Ovary (tissue), 9 donors: Measurements from ENCODE around the gene KPNA4. TPM values are rescaled to one million over a fixed set of nuclear protein-coding genes. Genes with fewer than 3 reads are reported as not detected.

Source experiments
- DNase-seq, 5 donors: peaks; one replicate each; pipeline ENCODE4 v3.0.0-alpha.2; 2019 to 2020
- H3K27ac ChIP-seq, 2 donors: fragments of 200-600 bp; one replicate each; pipeline versions ENCODE4 v1.5.1 to v1.8.0; 2019 to 2022
- H3K27me3 ChIP-seq: fragments of 200-600 bp; one replicate; pipeline ENCODE4 v1.8.0; 2022
- H3K36me3 ChIP-seq: fragments of 200-600 bp; sonication (generic); one replicate; pipeline ENCODE4 v1.5.1; 2019
- H3K4me1 ChIP-seq: one replicate; pipeline ENCODE4 v1.8.1; 2013; ENCODE audit warnings: mild to moderate bottlenecking, moderate library complexity; ENCODE audit not compliant: insufficient read depth
- H3K4me3 ChIP-seq: fragments of 200-600 bp; sonication (generic); one replicate; pipeline ENCODE4 v1.5.1; 2017
- H3K9me3 ChIP-seq, 2 donors: fragments of 200-600 bp in 1 of 2; sonication (generic) in 1 of 2; one replicate each; pipeline versions ENCODE4 v1.5.1 to v1.8.1; 2013 to 2019; ENCODE audit warnings: mild to moderate bottlenecking in 1 of 2, moderate library complexity in 1 of 2
- EP300 ChIP-seq: sonication (generic); formaldehyde crosslinking; IDR thresholded peaks from one replicate; pipeline ENCODE4 v1.6.1; 2017; ENCODE audit warnings: antibody characterized with exemption
- POLR2A ChIP-seq: fragments of 450-650 bp; IDR thresholded peaks from one replicate; pipeline ENCODE4 v1.6.1; 2017; ENCODE audit warnings: antibody characterized with exemption, mild to moderate bottlenecking, moderate library complexity
- WGBS, 3 donors: extraction: QIAGEN DNeasy Blood & Tissue Kit in 1 of 3; methylation state at CpG; one replicate each; pipeline versions ENCODE4 v1.1.5 to v1.1.7; 2013 to 2017; 5-methylcytosine and 5-hydroxymethylcytosine counted together
- intact Hi-C, 4 donors: fragments of 100-400 bp; cut with DNase I; formaldehyde crosslinking; loops; one replicate each; pipeline versions ENCODE4 v1.11.0 to v1.15.1; 2022 to 2023
- polyA plus RNA-seq, 2 donors: library from polyadenylated mRNA; stranded (reverse); fragments of 200-250 nt in 1 of 2; fragments of 350-450 nt in 1 of 2; fragmentation: Illumina TruSeq in 1 of 2; extraction: RNeasy Lipid Tissue Mini Kit (QIAGEN cat#74804) in 1 of 2; gene quantifications; one replicate each; pipeline ENCODE4 v1.2.3, GENCODE V29; 2013 to 2014
- small RNA-seq: library from RNA; depleted of rRNA; stranded (forward); fragments of <200 nt; gene quantifications from one replicate; pipeline ENCODE3, GENCODE V24; 2016
- total RNA-seq, 7 donors: library from RNA; depleted of rRNA in 2 of 7; stranded (reverse); fragments of >200 nt in 2 of 7; fragmentation: NEBNext Ultra II Directional in 3 of 7; extraction: Animal tissue kit (Norgen Biotek cat#: 25700) in 3 of 7; gene quantifications; one replicate each; pipeline versions ENCODE4 v1.1.0 to v1.2.4, GENCODE V29; 2016 to 2023
- TF ChIP-seq, protein P1 (sequence below), 3 donors: fragments of 450-650 bp in 2 of 3; fragments of 200-600 bp in 1 of 3; IDR thresholded peaks; one replicate each; pipeline versions ENCODE4 v1.5.1 to v1.8.0; 2016 to 2022; ENCODE audit warnings: antibody characterized with exemption in 3 of 3, mild to moderate bottlenecking in 1 of 3
- donor health status: DM: no; HTN: no; CAD: no; lungs with moderate emphysema.
- donor health status: DM: no; HTN: no; CAD: no.
- donor health status: Bipolar disorder and iron deficiency.
- donor health status: DM: yes; HTN: yes; CAD: no.
- donor health status: DM: no; HTN: no; CAD: no.
- donor health status: DM: yes; HTN: yes; CAD: no.

The KPNA4 gene
- total and polyA plus RNA-seq, 9 donors = 11.4 to 64.0 (median 36.8) TPM

DNA sequence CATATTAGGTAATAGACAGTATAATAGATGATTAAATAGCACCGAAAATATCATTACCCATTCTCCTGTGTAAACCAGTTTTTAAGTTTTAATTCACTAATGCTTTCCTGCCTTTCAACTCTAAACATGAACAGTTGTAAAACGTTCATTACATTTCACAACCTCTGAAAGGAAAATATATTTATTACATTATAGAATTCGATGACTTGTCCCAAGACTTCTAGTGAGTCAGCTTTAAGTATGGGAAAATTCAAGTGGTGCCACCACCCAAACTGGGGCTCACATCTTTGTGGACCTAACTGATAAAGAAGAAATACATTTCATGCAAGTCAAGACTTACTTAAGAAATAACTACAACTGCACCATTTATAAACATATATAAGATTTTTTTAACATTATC lies 117.8 kb downstream of the KPNA4 start:
- DNase-seq = no peak
- intact Hi-C loops = no loop called here
- WGBS, 3 donors = 56 to 71% (median 69%) methylated on average over 3 of the region's 3 CpGs

DNA sequence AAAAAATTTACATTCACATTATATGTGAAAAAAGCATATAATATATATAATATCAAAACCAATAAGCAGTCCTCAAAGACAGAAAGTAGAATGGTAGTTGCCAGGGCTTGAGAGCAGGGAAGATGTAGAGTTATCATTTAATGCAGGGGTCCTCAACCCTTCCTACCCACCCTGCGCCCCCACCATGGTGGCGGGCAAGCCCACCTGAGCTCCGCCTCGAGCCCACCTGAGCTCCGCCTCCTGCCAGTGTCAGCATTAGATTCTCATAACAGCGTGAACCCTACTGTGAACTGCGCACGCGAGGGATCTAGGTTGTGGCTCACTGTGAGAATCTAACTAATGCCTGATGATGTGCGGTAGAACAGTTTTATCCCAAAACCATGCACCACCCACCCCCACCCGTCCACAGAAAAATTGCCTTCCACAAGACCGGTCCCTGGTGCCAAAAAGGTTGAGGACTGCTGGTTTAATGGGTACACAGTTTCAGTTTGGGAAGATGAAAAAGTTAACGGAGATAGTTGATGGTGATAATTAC lies 118.8 kb downstream of the KPNA4 start:
- no peaks in the 10 kb centered on the region for H3K36me3 ChIP-seq
- no peak overlapping the region for H3K4me3 ChIP-seq
- no peaks in the 10 kb centered on the region for H3K9me3 ChIP-seq
- no peak overlapping the region for H3K27ac ChIP-seq
- intact Hi-C loops = no loop called here
- TF ChIP-seq, protein P1, sequence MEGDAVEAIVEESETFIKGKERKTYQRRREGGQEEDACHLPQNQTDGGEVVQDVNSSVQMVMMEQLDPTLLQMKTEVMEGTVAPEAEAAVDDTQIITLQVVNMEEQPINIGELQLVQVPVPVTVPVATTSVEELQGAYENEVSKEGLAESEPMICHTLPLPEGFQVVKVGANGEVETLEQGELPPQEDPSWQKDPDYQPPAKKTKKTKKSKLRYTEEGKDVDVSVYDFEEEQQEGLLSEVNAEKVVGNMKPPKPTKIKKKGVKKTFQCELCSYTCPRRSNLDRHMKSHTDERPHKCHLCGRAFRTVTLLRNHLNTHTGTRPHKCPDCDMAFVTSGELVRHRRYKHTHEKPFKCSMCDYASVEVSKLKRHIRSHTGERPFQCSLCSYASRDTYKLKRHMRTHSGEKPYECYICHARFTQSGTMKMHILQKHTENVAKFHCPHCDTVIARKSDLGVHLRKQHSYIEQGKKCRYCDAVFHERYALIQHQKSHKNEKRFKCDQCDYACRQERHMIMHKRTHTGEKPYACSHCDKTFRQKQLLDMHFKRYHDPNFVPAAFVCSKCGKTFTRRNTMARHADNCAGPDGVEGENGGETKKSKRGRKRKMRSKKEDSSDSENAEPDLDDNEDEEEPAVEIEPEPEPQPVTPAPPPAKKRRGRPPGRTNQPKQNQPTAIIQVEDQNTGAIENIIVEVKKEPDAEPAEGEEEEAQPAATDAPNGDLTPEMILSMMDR (IDR thresholded peaks at IDR 0.05) = no peak
- TF ChIP-seq EP300 (no peak), POLR2A (no peak)
- DNase-seq = no peak
- 96 to 97% (median 97%) methylated on average over 13 of the region's 13 CpGs for WGBS, 3 donors
- H3K4me1 ChIP-seq = no peaks in the 10 kb centered on the region
- H3K27me3 ChIP-seq = no peaks in the 10 kb centered on the region

More for the DNA sequence above, 117.8 kb downstream of the KPNA4 start:
- Histone ChIP-seq H3K4me3 (no peak overlapping the region), H3K36me3 (no peaks in the 10 kb centered on the region), H3K27me3 (no peaks in the 10 kb centered on the region), H3K27ac (no peak overlapping the region), H3K4me1 (no peaks in the 10 kb centered on the region), H3K9me3 (no peaks in the 10 kb centered on the region)
- TF ChIP-seq, protein P1 (IDR thresholded peaks at IDR 0.05) = no peak
- TF ChIP-seq POLR2A (no peak), EP300 (no peak)

DNA sequence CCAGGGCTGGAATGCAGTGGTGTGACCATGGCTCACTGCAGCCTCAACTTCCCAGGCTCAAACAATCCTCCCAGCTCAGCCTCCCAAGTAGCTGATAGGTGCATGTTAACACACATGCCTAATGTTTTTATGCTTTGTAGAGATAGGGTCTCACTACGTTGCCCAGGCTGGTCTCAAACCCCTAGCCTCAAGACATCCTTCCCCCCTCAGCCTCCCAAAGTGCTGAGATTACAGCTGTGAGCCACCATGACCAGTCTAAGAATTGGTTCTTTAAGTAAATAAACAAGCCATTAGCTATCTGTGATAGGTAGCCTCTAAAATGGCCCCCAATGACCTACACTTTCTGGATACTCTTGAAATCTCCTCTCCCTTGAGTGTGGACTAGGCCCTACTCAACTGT lies 119.5 kb downstream of the KPNA4 start:
- H3K9me3 ChIP-seq = no peaks in the 10 kb centered on the region
- 92 to 100% (median 98%) methylated on average over 1 of the region's 1 CpG for WGBS, 3 donors
- intact Hi-C loops = no loop called here
- H3K27ac ChIP-seq = no peak overlapping the region
- H3K36me3 ChIP-seq = no peaks in the 10 kb centered on the region
- no peaks in the 10 kb centered on the region for H3K27me3 ChIP-seq
- H3K4me3 ChIP-seq = no peak overlapping the region
- no peaks in the 10 kb centered on the region for H3K4me1 ChIP-seq
- no peak for DNase-seq
- TF ChIP-seq, protein P1 (IDR thresholded peaks at IDR 0.05) = no peak
- no peak for TF ChIP-seq EP300
- no peak for TF ChIP-seq POLR2A

Small RNAs within 50 kb of the gene (small RNA-seq; reads per million reads assigned to genes)
- not detected for gene RNU7-136P

Other genes starting within 250 kb of the KPNA4 start
- gene IFT80, start 166.3 kb downstream of the KPNA4 start, total RNA-seq = 10 to 100 TPM; 22.7 to 39.6 (median 29.8) TPM
- 10 to 100 TPM; 16.8 to 19.4 TPM for gene IFT80, start 166.3 kb downstream of the KPNA4 start, polyA plus RNA-seq
- 10 to 100 TPM; 12.6 to 24.4 (median 18.0) TPM for gene SMC4, start 165.9 kb downstream of the KPNA4 start, total RNA-seq
- 10 to 100 TPM in 1 of 2 donors, 1 to 10 TPM in 1; 8.9 to 28.2 TPM for gene SMC4, start 165.9 kb downstream of the KPNA4 start, polyA plus RNA-seq
- 1 to 10 TPM; 1.6 to 4.8 (median 2.1) TPM for gene TRIM59, start 115.8 kb downstream of the KPNA4 start, total RNA-seq
- 1 to 10 TPM; 1.4 to 2.6 TPM for gene TRIM59, start 115.8 kb downstream of the KPNA4 start, polyA plus RNA-seq
- not detected for gene ARL14, start 111.6 kb upstream of the KPNA4 start, total RNA-seq
- gene ARL14, start 111.6 kb upstream of the KPNA4 start, polyA plus RNA-seq = not detected
- gene PPM1L, start 190.7 kb upstream of the KPNA4 start, total RNA-seq = 10 to 100 TPM in 5 of 7 donors, 1 to 10 TPM in 2; 3.9 to 12.1 (median 10.5) TPM
- 1 to 10 TPM; 2.2 to 7.5 TPM for gene PPM1L, start 190.7 kb upstream of the KPNA4 start, polyA plus RNA-seq